GM13976 (cell line): ENCODE measurements around the gene STAM2.
"Not testable (repeated sequence)": the region's sequence is repeated elsewhere in the genome, so short reads cannot be mapped to it uniquely, and the experiment has no call there.

ENCODE experiments used
- DNase-seq: peaks from one replicate; pipeline ENCODE4 v3.0.0; 2012; ENCODE audit warnings: low spot score
- CTCF ChIP-seq: IDR thresholded peaks from 2 replicates; pipeline ENCODE4 v1.5.1; 2012; ENCODE audit warnings: borderline replicate concordance, mild to moderate bottlenecking; ENCODE audit not compliant: insufficient read depth; ENCODE audit errors: extremely low read depth, missing control alignments, control extremely low read depth
- in situ Hi-C: fragments of 300-500 bp; cut with MboI; formaldehyde crosslinking; loops from one replicate; pipeline ENCODE4 v1.12.0; 2022; ENCODE audit warnings: low sequenced_read_pairs, mixed read lengths, inconsistent platforms; ENCODE audit not compliant: unreplicated experiment

STAM2 gene

GRCh38 chr2:152097290-152097800 is 78.2 kb downstream of the STAM2 start:
- DNase-seq: no peak
- in situ Hi-C loops: no loop called here
- no peak for TF ChIP-seq CTCF

- in situ Hi-C loops: no loop called here
- DNase-seq: no peak
- TF ChIP-seq CTCF: no peak
Measured at GRCh38 chr2:152095146-152095545, 80.4 kb downstream of the STAM2 start.

GRCh38 chr2:152094014-152094413 is 81.5 kb downstream of the STAM2 start:
- in situ Hi-C loops: no loop called here
- TF ChIP-seq CTCF: no peak
- no peak for DNase-seq

- no peak for DNase-seq
- TF ChIP-seq CTCF: no peak
- in situ Hi-C loops: no loop called here
Measured at GRCh38 chr2:152093464-152093863, 82.1 kb downstream of the STAM2 start.

- no peak for DNase-seq
- in situ Hi-C loops: no loop called here
- no peak for TF ChIP-seq CTCF
Measured at GRCh38 chr2:152092095-152092494, 83.5 kb downstream of the STAM2 start.

- DNase-seq, in situ Hi-C loops: not testable (repeated sequence)
Measured at GRCh38 chr2:152090726-152091125, 84.8 kb downstream of the STAM2 start.

GRCh38 chr2:152089238-152089637 is 86.3 kb downstream of the STAM2 start:
- no peak for TF ChIP-seq CTCF
- in situ Hi-C loops: no loop called here
- no peak for DNase-seq

GRCh38 chr2:152088006-152088405 is 87.6 kb downstream of the STAM2 start:
- in situ Hi-C loops: no loop called here
- DNase-seq: no peak
- no peak for TF ChIP-seq CTCF
